Vagina (tissue), 2 donors: ENCODE results near the gene TMX1. TPM values are rescaled to one million over a fixed set of nuclear protein-coding genes. Genes with fewer than 3 reads are reported as not detected.
"Not testable (repeated sequence)": the region's sequence is repeated elsewhere in the genome, so short reads cannot be mapped to it uniquely, and the experiment has no call there.

Experiments
- DNase-seq, 2 donors: peaks; one replicate each; pipeline ENCODE4 v3.0.0-alpha.2; 2017; ENCODE audit errors: extremely low spot score in 2 of 2
- H3K27ac ChIP-seq: fragments of 200-600 bp; sonication (generic); one replicate; pipeline ENCODE4 v1.5.1; 2019
- H3K27me3 ChIP-seq: fragments of 200-600 bp; sonication (generic); one replicate; pipeline ENCODE4 v1.5.1; 2019
- H3K36me3 ChIP-seq, 2 donors: fragments of 200-600 bp; sonication (generic); one replicate each; pipeline ENCODE4 v1.5.1; 2017 to 2019
- H3K4me1 ChIP-seq: fragments of 200-600 bp; sonication (generic); one replicate; pipeline ENCODE4 v1.5.1; 2019
- H3K4me3 ChIP-seq, 2 donors: fragments of 200-600 bp; sonication (generic); 1 replicate in 1 of 2; 2 replicates in 1 of 2; pipeline ENCODE4 v1.5.1; 2016 to 2019
- H3K9me3 ChIP-seq: fragments of 200-600 bp; sonication (generic); one replicate; pipeline ENCODE4 v1.5.1; 2019
- CTCF ChIP-seq, 3 experiments: fragments of 450-650 bp in 2 of 3; fragments of 200-600 bp in 1 of 3; sonication (generic) in 1 of 3; IDR thresholded peaks; one replicate each; pipeline ENCODE4 v1.5.1; 2017 to 2019; ENCODE audit warnings: antibody characterized with exemption in 3 of 3, mild to moderate bottlenecking in 2 of 3, moderate library complexity in 2 of 3
- POLR2A ChIP-seq, 2 donors: fragments of 450-650 bp; IDR thresholded peaks; one replicate each; pipeline ENCODE4 v1.6.1; 2017; ENCODE audit warnings: antibody characterized with exemption in 2 of 2, mild to moderate bottlenecking in 2 of 2, moderate library complexity in 2 of 2
- POLR2AphosphoS5 ChIP-seq, 2 donors: sonication (generic); formaldehyde crosslinking; IDR thresholded peaks; one replicate each; pipeline ENCODE4 v1.9.0; 2017; ENCODE audit warnings: antibody characterized with exemption in 2 of 2, mild to moderate bottlenecking in 2 of 2, low read depth in 1 of 2; ENCODE audit not compliant: insufficient read depth in 1 of 2
- intact Hi-C: fragments of 100-400 bp; cut with DNase I; formaldehyde crosslinking; loops from one replicate; pipeline ENCODE4 v1.15.1; 2023
- total RNA-seq: library from RNA; depleted of rRNA; stranded (reverse); fragments of >200 nt; gene quantifications from one replicate; pipeline ENCODE4 v1.2.3, GENCODE V29; 2016

The TMX1 gene
- total RNA-seq, 1 donor from 2014 or later = 17.4 TPM

GRCh38 chr14:51210594-51210993 is 29.5 kb upstream of the TMX1 start:
- intact Hi-C loops = no loop called here
- no peak for DNase-seq
- Histone ChIP-seq H3K27ac (no peak overlapping the region), H3K4me3 (no peak overlapping the region), H3K27me3 (no peaks in the 10 kb centered on the region), H3K9me3 (no peaks in the 10 kb centered on the region), H3K4me1 (no peaks in the 10 kb centered on the region), H3K36me3 (no peaks in the 10 kb centered on the region)
- TF ChIP-seq CTCF (IDR thresholded peaks at IDR 0.05) = no peak
- TF ChIP-seq POLR2A (IDR thresholded peaks at IDR 0.05) = no peak
- no peak for TF ChIP-seq POLR2AphosphoS5 (IDR thresholded peaks at IDR 0.05; ENCODE audit: insufficient read depth in 1 of 2, low read depth in 1 of 2)

GRCh38 chr14:51211149-51211548 is 28.9 kb upstream of the TMX1 start:
- no peak for DNase-seq
- Histone ChIP-seq H3K27ac (no peak overlapping the region), H3K9me3 (no peaks in the 10 kb centered on the region), H3K36me3 (no peaks in the 10 kb centered on the region), H3K27me3 (no peaks in the 10 kb centered on the region), H3K4me3 (no peak overlapping the region), H3K4me1 (no peaks in the 10 kb centered on the region)
- intact Hi-C loops = no loop called here
- TF ChIP-seq POLR2AphosphoS5 (IDR thresholded peaks at IDR 0.05; ENCODE audit: insufficient read depth in 1 of 2, low read depth in 1 of 2) (no peak), POLR2A (IDR thresholded peaks at IDR 0.05) (no peak), CTCF (IDR thresholded peaks at IDR 0.05) (no peak)

GRCh38 chr14:51216602-51217001 is 23.4 kb upstream of the TMX1 start:
- Histone ChIP-seq H3K9me3 (no peaks in the 10 kb centered on the region), H3K27me3 (no peaks in the 10 kb centered on the region), H3K4me3 (no peak overlapping the region), H3K27ac (no peak overlapping the region), H3K36me3 (no peaks in the 10 kb centered on the region), H3K4me1 (no peaks in the 10 kb centered on the region)
- intact Hi-C loops = no loop called here
- TF ChIP-seq POLR2A (IDR thresholded peaks at IDR 0.05) = no peak
- no peak for TF ChIP-seq POLR2AphosphoS5 (IDR thresholded peaks at IDR 0.05; ENCODE audit: insufficient read depth in 1 of 2, low read depth in 1 of 2)
- TF ChIP-seq CTCF (IDR thresholded peaks at IDR 0.05) = no peak
- DNase-seq = no peak

- intact Hi-C loops = no loop called here
Observed at GRCh38 chr14:51219473-51220448, 20.3 kb upstream of the TMX1 start.

GRCh38 chr14:51223463-51223862 is 16.6 kb upstream of the TMX1 start:
- H3K27me3 ChIP-seq, H3K27ac ChIP-seq, H3K4me1 ChIP-seq, H3K4me3 ChIP-seq, DNase-seq, intact Hi-C loops, H3K9me3 ChIP-seq, H3K36me3 ChIP-seq: not testable (repeated sequence)

More at GRCh38 chr14:51219473-51220448, 20.3 kb upstream of the TMX1 start:
- no peaks in the 10 kb centered on the region for H3K27me3 ChIP-seq
- H3K4me3 ChIP-seq = no peak overlapping the region
- no peak for DNase-seq
- TF ChIP-seq CTCF (IDR thresholded peaks at IDR 0.05) = peak; percentile 29 to 47 (median 37)
- no peak for TF ChIP-seq POLR2A (IDR thresholded peaks at IDR 0.05)
- H3K9me3 ChIP-seq = no peaks in the 10 kb centered on the region
- H3K4me1 ChIP-seq = no peaks in the 10 kb centered on the region
- no peak overlapping the region for H3K27ac ChIP-seq
- H3K36me3 ChIP-seq = no peaks in the 10 kb centered on the region
